ENCODE data around the gene TRIM15.
"Not testable (repeated sequence)": the region's sequence is repeated elsewhere in the genome, so short reads cannot be mapped to it uniquely, and the experiment has no call there.

Gene TRIM15

DNA sequence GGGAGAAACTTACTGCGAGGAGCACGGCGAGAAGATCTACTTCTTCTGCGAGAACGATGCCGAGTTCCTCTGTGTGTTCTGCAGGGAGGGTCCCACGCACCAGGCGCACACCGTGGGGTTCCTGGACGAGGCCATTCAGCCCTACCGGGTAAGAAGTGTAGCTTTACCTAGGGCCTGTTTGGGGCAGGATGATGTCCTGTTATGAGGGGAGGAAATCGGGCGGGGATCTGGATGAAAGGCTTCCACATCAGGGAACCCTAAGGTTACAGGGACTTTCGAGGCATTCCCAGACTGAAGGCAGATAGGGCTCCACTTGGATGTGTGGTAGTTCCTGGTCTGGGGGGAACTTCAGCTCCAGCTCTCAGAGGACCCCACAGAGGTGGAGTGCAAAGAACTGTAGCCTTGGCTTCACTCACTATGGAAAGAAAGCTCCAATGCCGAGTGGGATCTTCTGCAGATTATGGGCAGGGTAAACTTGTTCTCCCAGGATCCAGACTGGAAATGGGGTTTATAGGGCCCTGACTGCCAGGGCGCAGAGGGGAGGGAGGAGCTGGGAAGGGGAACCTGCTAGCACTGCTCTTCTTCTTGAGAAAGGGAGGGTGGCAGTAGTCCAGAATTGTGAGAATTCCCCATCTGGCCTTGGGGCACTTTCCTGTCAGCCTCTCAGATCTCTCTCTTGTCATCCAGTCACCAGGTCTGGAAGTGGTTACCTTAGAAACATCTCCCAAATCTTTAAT is 740 bp downstream of the TRIM15 start:
- no peak for DNase-seq

GRCh38 chr6:30164714-30165113 is 1.4 kb downstream of the TRIM15 start:
- DNase-seq: no peak

GRCh38 chr6:30165238-30165637 is 1.9 kb downstream of the TRIM15 start:
- DNase-seq: not testable (repeated sequence)

- DNase-seq: no peak
Observed at GRCh38 chr6:30167101-30167500, 3.8 kb downstream of the TRIM15 start.

GRCh38 chr6:30168741-30169140 is 5.4 kb downstream of the TRIM15 start:
- no peak for DNase-seq

- DNase-seq: peak; percentile 56
Observed at GRCh38 chr6:30169658-30170614, 6.6 kb downstream of the TRIM15 start.

DNA sequence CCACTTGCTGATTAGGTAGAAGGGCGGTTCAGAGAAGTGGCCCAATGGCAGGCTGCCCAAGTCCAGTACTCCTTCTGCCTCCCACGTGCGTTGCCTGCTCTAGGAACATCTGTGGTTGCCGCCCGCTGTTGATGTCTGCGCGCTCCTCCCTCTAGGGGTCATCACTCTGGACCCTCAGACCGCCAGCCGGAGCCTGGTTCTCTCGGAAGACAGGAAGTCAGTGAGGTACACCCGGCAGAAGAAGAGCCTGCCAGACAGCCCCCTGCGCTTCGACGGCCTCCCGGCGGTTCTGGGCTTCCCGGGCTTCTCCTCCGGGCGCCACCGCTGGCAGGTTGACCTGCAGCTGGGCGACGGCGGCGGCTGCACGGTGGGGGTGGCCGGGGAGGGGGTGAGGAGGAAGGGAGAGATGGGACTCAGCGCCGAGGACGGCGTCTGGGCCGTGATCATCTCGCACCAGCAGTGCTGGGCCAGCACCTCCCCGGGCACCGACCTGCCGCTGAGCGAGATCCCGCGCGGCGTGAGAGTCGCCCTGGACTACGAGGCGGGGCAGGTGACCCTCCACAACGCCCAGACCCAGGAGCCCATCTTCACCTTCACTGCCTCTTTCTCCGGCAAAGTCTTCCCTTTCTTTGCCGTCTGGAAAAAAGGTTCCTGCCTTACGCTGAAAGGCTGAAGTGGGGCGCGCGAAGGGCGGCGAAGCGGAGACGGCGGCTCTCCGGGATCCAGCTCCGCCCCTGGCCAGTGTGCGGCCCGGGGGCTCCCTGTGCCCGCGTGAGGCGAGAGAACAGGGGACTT is 8.5 kb downstream of the TRIM15 start:
- no peak for DNase-seq

DNA sequence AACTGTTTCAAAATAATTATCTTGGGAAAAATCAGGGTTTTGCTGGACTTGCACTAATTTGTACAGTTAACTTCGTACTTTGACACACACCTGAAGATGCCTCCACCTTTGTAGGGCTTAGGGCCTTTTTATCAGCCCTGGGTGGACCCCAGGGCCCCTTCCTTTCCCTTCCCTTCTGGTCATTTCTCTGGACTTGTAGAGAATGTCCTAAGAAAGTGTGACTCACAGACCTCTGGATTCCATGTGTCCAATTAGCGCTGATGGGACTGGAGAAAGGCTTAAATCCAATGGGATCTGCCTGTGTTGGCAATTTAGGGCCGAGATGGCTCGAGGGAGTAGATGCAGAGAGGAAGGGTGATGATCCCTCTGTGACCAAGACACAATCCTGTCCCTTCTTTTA is 9.3 kb downstream of the TRIM15 start:
- no peak for DNase-seq

- DNase-seq: no peak
Observed at GRCh38 chr6:30175765-30176164, 12.4 kb downstream of the TRIM15 start.

- no peak for DNase-seq
Observed at GRCh38 chr6:30178837-30179236, 15.5 kb downstream of the TRIM15 start.

GRCh38 chr6:30180145-30180544 is 16.8 kb downstream of the TRIM15 start:
- no peak for DNase-seq

DNA sequence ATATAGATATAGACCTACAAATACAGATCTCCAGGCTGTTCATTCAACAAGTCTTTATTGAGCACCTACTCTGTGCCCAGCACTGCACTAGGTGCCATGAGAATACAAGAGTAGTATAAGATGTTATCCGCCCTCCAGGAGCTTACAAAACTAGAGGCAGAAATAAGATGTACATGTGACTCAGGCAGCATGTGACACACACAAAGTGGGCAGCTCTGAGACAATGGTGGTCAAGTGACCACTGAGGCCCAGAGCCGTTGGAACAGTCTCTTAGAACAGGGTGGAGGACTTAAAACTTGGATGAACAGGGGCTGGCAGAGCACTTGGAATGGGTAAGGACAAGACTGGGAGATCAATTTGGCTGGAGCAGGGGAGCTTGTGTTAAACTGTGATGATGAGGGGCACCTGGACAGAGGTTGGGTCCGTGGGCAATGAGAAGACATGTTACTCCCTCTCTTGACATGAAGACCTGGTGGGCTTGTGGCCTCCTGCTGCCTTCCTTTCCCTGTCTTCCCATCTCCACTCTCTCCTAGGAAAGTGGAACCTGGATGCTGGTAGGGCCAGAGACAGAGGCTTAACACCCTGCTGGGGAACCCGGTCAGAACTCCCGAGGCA is 21.2 kb downstream of the TRIM15 start:
- DNase-seq: no peak

DNA sequence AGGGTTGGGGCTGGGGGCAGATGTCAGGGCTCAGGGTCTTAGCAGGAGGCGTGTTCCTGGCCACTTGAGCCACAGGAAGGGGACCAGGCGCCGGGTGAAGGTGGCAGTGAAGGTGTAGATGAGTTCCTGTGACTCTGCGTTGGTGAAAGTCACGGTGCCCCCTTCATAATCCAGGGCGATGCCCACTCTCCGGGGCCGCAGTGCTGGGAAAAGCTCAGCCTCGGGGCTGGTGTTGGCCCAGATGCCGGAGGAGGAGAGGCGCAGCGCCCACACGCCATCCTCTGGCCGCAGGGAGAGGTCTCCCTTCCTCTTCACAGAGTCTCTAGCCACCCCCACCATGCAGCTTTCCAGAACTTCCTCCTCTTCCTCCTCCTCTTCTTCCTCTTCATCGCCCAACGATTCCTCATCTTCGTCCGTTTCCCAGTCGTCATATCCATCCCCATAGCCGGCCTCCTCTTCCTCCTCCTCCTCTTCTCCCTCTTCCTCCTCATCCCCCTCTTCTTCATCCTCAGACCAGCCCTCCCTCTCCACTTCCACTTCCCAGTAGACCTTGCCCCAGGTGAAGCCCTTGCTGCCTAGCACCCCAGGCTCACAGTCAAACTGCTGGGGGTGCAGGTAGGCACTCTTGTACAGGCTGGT is 22.6 kb downstream of the TRIM15 start:
- DNase-seq: no peak

GRCh38 chr6:30188541-30188940 is 25.2 kb downstream of the TRIM15 start:
- DNase-seq: no peak

DNA sequence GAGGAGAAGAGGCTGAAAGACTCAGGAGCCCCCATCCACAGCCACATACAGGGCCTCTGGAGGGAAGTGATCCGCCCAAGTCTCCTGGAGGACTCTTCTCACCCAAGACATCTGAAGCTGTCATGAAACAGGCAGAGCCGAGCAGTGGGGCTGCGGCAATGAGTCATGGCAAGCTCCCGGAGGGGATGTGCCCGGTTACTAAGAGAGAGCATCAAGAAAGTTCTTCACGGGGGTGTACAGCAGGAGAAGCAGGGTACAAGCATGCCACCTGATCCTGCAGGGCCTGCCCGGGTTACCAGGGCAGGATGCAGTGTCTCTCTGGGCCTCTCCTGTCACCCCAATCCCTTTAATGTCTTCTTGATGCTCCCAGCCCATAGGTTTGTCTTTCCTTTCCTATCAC is 28.7 kb downstream of the TRIM15 start:
- DNase-seq: no peak

DNA sequence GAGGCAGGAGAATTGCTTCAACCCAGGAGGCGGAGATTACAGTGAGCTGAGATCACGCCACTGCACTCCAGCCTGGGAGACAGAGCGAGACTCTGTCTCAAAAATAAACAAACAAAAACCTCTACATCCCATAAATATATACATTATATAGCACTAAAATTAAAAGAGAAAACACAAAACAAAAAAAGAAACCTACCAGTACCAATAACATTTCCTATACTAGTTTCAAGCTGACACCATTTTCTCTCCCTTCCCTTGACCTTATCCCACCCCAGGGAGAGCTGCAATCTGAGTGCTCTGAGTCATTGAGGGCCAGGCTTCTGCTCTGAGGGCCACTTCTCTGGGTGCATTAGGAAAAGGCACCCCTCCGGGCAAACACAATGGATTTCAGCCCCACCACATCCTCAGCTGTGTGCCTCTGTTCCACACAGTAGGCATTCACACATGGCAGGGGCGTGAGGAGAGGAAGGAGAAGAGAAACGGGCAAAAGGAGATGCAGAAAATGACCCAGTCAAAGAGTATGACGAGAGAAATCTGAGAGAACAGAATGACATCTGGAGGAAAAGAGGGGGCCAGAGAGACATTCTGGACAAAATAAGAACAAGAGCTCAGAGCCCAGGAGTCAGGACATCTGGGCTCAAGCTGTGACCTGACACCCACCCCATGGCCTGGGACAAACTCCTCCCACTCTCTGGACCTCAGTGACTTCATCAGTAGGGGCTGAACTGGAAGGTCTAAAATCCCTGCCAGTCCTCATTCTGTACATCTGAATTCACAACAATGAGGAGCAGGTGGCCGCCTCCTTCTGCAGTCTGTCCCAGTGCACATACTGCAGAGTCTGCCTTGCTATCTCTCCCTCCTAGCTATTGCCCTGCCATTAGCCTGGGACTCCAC is 31.7 kb downstream of the TRIM15 start:
- no peak for DNase-seq

- no peak for DNase-seq
Observed at GRCh38 chr6:30195951-30196350, 32.6 kb downstream of the TRIM15 start.

DNA sequence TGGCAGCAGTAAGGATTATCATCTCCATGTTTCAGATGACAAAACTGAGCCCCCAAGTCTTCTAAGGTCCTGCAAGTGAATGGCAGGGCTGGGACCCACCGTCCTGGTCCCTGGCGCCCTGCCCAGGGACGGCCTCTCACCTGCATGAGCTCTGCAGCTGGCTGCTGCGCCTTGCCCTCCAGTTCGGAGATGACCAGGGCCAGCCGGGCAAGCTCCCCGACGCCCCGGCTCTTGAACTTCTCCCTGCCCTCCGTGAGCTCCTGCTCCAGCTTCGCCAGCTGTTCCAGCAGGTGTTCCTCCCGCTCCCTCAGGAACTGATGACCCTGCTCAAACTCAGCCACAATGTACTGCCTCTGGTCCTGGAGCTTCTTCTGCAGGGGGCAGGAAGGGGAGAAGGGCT is 33.0 kb downstream of the TRIM15 start:
- DNase-seq: no peak

DNA sequence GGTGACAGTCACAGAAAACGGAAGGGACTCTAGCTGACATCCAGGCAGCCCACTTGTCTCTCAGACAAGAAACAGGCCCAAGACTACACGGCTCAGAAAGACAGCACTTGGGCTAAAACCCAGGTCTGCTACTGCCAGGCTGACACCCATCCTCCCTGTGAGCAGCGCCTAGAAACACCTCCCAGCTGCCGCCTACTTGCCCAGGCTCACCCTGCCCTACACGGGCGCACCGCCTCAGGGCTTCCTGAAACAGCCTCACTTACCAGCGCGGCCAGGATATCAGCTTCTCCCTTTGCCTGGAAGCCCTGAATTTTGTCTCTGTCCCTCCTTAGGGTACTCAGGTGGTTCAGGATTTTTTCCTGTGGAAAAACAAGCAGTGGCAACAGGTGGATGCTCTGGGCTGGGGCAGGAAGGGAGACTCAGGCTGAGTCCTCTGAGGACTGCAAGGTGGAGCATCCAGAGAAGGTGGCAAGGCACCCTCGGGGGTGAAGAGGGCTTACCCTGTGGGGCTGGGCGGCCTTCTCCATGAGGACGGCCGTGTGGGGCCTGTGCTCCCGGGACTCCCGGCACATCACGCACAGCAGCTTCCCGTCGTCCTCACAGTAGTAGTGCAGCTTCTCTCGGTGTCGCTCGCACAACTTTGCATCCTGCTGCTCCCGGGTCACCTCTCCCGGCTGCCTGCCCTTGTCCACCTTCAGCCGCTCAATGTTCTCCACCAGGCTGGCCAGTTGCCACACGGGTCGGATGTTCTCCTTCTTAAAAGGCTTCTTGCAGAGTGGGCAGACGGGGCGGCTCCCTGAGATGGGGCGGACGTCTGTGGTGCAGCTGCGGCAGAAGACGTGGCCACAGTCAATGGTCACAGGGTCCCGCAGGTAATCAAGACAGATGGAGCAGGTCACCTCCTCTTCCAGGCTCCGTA is 35.1 kb downstream of the TRIM15 start:
- no peak for DNase-seq
